ENCODE measurements around the gene NRBF2.

DNA sequence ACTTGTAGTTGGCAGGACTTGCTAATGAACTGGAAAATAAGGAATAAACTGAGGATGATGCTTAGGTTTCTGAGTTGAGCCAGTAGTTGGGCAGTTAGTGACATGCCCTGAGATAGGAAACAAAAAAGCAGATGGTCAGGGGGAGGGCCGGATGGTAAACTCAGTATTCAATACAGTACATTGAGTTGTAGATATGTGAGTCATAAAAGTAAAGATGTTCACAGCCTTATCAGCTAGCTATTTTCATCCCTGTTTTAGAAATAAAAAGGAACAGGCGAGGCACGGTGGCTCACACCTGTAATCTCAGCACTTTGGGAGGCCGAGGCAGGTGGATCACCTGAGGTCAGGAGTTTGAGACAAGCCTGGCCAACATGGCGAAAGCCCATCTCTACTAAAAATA, 22.2 kb upstream of the NRBF2 start:
- TF ChIP-seq, protein P1, sequence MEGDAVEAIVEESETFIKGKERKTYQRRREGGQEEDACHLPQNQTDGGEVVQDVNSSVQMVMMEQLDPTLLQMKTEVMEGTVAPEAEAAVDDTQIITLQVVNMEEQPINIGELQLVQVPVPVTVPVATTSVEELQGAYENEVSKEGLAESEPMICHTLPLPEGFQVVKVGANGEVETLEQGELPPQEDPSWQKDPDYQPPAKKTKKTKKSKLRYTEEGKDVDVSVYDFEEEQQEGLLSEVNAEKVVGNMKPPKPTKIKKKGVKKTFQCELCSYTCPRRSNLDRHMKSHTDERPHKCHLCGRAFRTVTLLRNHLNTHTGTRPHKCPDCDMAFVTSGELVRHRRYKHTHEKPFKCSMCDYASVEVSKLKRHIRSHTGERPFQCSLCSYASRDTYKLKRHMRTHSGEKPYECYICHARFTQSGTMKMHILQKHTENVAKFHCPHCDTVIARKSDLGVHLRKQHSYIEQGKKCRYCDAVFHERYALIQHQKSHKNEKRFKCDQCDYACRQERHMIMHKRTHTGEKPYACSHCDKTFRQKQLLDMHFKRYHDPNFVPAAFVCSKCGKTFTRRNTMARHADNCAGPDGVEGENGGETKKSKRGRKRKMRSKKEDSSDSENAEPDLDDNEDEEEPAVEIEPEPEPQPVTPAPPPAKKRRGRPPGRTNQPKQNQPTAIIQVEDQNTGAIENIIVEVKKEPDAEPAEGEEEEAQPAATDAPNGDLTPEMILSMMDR (IDR thresholded peaks at IDR 0.05) = no peak
- TF ChIP-seq RNF2 (IDR thresholded peaks at IDR 0.05; ENCODE audit: borderline replicate concordance, low read depth) (no peak), SREBF2 (IDR thresholded peaks at IDR 0.05) (no peak), HMGXB4 (CRISPR knock-in tag; IDR thresholded peaks at IDR 0.05; ENCODE audit: borderline replicate concordance) (no peak), NR3C1 (IDR thresholded peaks at IDR 0.05) (no peak), ESRRA (IDR thresholded peaks at IDR 0.05; ENCODE audit: borderline replicate concordance, low read length) (no peak), EP300 (IDR thresholded peaks at IDR 0.05) (no peak), POLR2A (IDR thresholded peaks at IDR 0.05; ENCODE audit: low read length) (no peak), CHD2 (IDR thresholded peaks at IDR 0.05; ENCODE audit: low read length, partially characterized antibody) (no peak), HDAC2 (IDR thresholded peaks at IDR 0.05) (no peak)
